ENCODE measurements around the gene AMZ1. TPM values are rescaled to one million over a fixed set of nuclear protein-coding genes. Genes with fewer than 3 reads are reported as not detected.

AMZ1 gene
- polyA plus RNA-seq, 1 experiment: 0.43 TPM

DNA sequence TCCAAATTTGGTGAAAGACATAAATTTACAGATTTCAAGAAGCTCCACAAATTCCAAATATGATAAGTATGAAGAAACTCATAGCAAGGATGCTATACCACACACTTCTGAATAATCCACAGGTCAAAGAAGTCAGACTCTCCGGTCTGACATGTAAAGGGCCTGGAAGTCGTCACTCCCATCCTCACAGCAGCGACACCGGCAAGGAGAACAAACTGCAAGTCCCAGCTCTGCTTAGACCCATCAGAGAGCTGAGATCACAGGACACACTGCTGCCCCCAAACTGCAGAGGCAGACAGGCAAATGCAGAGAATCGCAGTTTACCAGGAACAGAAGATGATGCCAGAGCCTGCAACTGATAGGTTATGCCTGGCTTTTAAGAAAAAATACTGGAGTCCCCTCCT lies 62.0 kb downstream of the AMZ1 start:
- Histone ChIP-seq H3K9me3 (ENCODE audit: control insufficient read depth, insufficient read depth, low read length) (peaks cover 3% of the 10 kb centered on the region), H3K27ac (ENCODE audit: low read depth, low read length) (no peak overlapping the region), H3K27me3 (ENCODE audit: control insufficient read depth, insufficient read depth, low read length) (no peaks in the 10 kb centered on the region), H3K4me3 (ENCODE audit: low read depth, low read length) (no peak overlapping the region)
- CTCF ChIA-PET: no interaction called here
- no peak for TF ChIP-seq CTCF (IDR thresholded peaks at IDR 0.05; ENCODE audit: low read depth, low read length)
- DNase-seq (ENCODE audit: low read depth, low spot score): no peak
- POLR2A ChIA-PET: no interaction called here

- H3K4me3 ChIP-seq (ENCODE audit: low read depth, low read length): no peak overlapping the region
- TF ChIP-seq CTCF (IDR thresholded peaks at IDR 0.05; ENCODE audit: low read depth, low read length): no peak
- H3K27ac ChIP-seq (ENCODE audit: low read depth, low read length): no peak overlapping the region
- no peaks in the 10 kb centered on the region for H3K27me3 ChIP-seq (ENCODE audit: control insufficient read depth, insufficient read depth, low read length)
- POLR2A ChIA-PET: no interaction called here
- CTCF ChIA-PET: interaction anchor here (1.2 kb wide), 1 partner anchor 114 kb away, joined by 5 read pairs; no protein-coding TSS in a partner anchor
- no peak for DNase-seq (ENCODE audit: low read depth, low spot score)
- peaks cover 4% of the 10 kb centered on the region for H3K9me3 ChIP-seq (ENCODE audit: control insufficient read depth, insufficient read depth, low read length)
Observed at GRCh38 chr7:2751086-2751485, 63.1 kb downstream of the AMZ1 start.

GRCh38 chr7:2753148-2753547 lies 65.1 kb downstream of the AMZ1 start:
- TF ChIP-seq CTCF (IDR thresholded peaks at IDR 0.05; ENCODE audit: low read depth, low read length): no peak
- ChIA-PET POLR2A (no interaction called here), CTCF (no interaction called here)
- peaks cover 4% of the 10 kb centered on the region for H3K9me3 ChIP-seq (ENCODE audit: control insufficient read depth, insufficient read depth, low read length)
- no peaks in the 10 kb centered on the region for H3K27me3 ChIP-seq (ENCODE audit: control insufficient read depth, insufficient read depth, low read length)
- no peak overlapping the region for H3K27ac ChIP-seq (ENCODE audit: low read depth, low read length)
- DNase-seq (ENCODE audit: low read depth, low spot score): no peak
- H3K4me3 ChIP-seq (ENCODE audit: low read depth, low read length): no peak overlapping the region

DNA sequence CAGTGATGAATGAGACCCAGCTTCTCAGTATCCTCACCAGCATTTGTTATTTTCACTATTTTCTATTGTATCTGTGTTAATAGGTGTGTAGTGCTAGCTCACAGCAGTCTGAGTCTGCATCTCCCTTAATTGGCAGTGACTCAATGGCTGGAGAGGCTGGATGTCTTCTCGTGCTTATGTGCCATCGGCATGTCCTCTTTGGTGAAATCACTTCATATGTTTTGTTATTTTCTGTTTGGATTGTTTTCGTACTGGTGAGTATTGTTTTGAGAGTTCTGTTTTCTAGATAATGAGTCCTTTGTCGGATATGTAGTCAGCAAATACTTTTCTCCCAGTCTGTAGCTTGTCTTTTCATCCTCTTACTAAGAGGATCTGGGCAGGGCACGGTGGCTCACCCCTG lies 66.1 kb downstream of the AMZ1 start:
- peaks cover 4% of the 10 kb centered on the region for H3K9me3 ChIP-seq (ENCODE audit: control insufficient read depth, insufficient read depth, low read length)
- DNase-seq (ENCODE audit: low read depth, low spot score): no peak
- CTCF ChIA-PET: no interaction called here
- no peak overlapping the region for H3K27ac ChIP-seq (ENCODE audit: low read depth, low read length)
- POLR2A ChIA-PET: interaction anchor here (0.6 to 0.7 kb wide), 3 partner anchors 11 to 406 kb away, joined by 3 to 5 read pairs (median 3); no protein-coding TSS in a partner anchor
- no peaks in the 10 kb centered on the region for H3K27me3 ChIP-seq (ENCODE audit: control insufficient read depth, insufficient read depth, low read length)
- TF ChIP-seq CTCF (IDR thresholded peaks at IDR 0.05; ENCODE audit: low read depth, low read length): no peak
- H3K4me3 ChIP-seq (ENCODE audit: low read depth, low read length): no peak overlapping the region

DNA sequence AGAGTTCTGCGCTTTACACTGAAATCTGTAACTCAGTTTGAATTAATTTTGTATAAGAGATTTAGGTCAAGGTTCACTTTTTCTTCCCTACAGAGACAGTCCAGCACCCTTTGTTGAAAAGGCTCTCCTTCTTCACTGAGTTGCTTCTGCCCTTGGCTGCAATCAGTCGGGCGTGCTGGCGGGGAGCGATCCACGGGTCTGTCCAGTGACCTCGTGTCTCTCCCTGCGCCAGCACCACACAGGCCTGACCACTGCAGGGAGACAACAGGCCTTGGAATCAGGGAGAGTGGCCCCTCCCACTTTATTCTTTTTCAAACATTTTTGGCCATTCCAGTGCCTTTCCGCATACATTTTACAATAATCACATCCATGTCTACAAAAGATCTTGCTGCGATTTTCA lies 66.9 kb downstream of the AMZ1 start:
- CTCF ChIA-PET: no interaction called here

More for the DNA sequence above, 66.9 kb downstream of the AMZ1 start:
- no peak for DNase-seq (ENCODE audit: low read depth, low spot score)
- TF ChIP-seq CTCF (IDR thresholded peaks at IDR 0.05; ENCODE audit: low read depth, low read length): no peak
- Histone ChIP-seq H3K4me3 (ENCODE audit: low read depth, low read length) (no peak overlapping the region), H3K27ac (ENCODE audit: low read depth, low read length) (no peak overlapping the region), H3K27me3 (ENCODE audit: control insufficient read depth, insufficient read depth, low read length) (no peaks in the 10 kb centered on the region), H3K9me3 (ENCODE audit: control insufficient read depth, insufficient read depth, low read length) (peaks cover 4% of the 10 kb centered on the region)
- POLR2A ChIA-PET: no interaction called here

Data from AG04450 (cell line).